ENCODE results near the gene RFPL1.

Gene RFPL1

GRCh38 chr22:29443861-29444792 is 5.7 kb downstream of the RFPL1 start:
- DNase-seq, result no peak

- DNase-seq, result no peak
These were observed 7.1 kb downstream of the RFPL1 start for GRCh38 chr22:29445508-29445907.

- no peak for DNase-seq
These were observed 9.5 kb downstream of the RFPL1 start for GRCh38 chr22:29447906-29448305.

GRCh38 chr22:29449296-29449875 is 11.0 kb downstream of the RFPL1 start:
- DNase-seq, result no peak

GRCh38 chr22:29450222-29450621 is 11.8 kb downstream of the RFPL1 start:
- DNase-seq, result no peak

GRCh38 chr22:29451863-29452262 is 13.5 kb downstream of the RFPL1 start:
- no peak for DNase-seq

- no peak for DNase-seq
These were observed 15.9 kb downstream of the RFPL1 start for GRCh38 chr22:29454276-29454675.

GRCh38 chr22:29456211-29456671 is 17.9 kb downstream of the RFPL1 start:
- no peak for DNase-seq

- DNase-seq, result peak; percentile 57
These were observed 19.3 kb downstream of the RFPL1 start for GRCh38 chr22:29457730-29458129.

- no peak for DNase-seq
These were observed 20.2 kb downstream of the RFPL1 start for GRCh38 chr22:29458551-29458950.

- no peak for DNase-seq
These were observed 21.4 kb downstream of the RFPL1 start for GRCh38 chr22:29459773-29460172.

- DNase-seq, result no peak
These were observed 22.9 kb downstream of the RFPL1 start for GRCh38 chr22:29461263-29461662.

- no peak for DNase-seq
These were observed 25.2 kb downstream of the RFPL1 start for GRCh38 chr22:29463629-29464028.

GRCh38 chr22:29464581-29464980 is 26.2 kb downstream of the RFPL1 start:
- no peak for DNase-seq

- no peak for DNase-seq
These were observed 31.4 kb downstream of the RFPL1 start for GRCh38 chr22:29469755-29470154.

GRCh38 chr22:29470159-29470855 is 31.9 kb downstream of the RFPL1 start:
- DNase-seq, result peak; percentile 70

- no peak for DNase-seq
These were observed 34.6 kb downstream of the RFPL1 start for GRCh38 chr22:29473001-29473400.

GRCh38 chr22:29475550-29475949 is 37.2 kb downstream of the RFPL1 start:
- DNase-seq, result no peak

- no peak for DNase-seq
These were observed 37.7 kb downstream of the RFPL1 start for GRCh38 chr22:29476116-29476515.

- no peak for DNase-seq
These were observed 39.4 kb downstream of the RFPL1 start for GRCh38 chr22:29477723-29478318.

GRCh38 chr22:29478326-29479276 is 40.2 kb downstream of the RFPL1 start:
- DNase-seq, result no peak

Measured in NCI-H146 (cell line).